T-helper 9 cell (primary cell): ENCODE results near the gene EDNRA.

Source experiments
- DNase-seq: peaks from one replicate; pipeline ENCODE4 v3.0.0-alpha.2; 2020

Gene EDNRA

GRCh38 chr4:147590249-147590920 lies 109.5 kb downstream of the EDNRA start:
- peak; percentile 16 for DNase-seq

- DNase-seq: no peak
Measured at GRCh38 chr4:147591106-147591505, 110.2 kb downstream of the EDNRA start.

- DNase-seq: no peak
Measured at GRCh38 chr4:147594107-147594506, 113.2 kb downstream of the EDNRA start.
